H1 (cell line): ENCODE measurements around the gene IL4. TPM values are rescaled to one million over a fixed set of nuclear protein-coding genes. Genes with fewer than 3 reads are reported as not detected.

Experiments
- CTCF ChIA-PET: fragments of 300-600 bp; sonication (Branson Sonifier 250); formaldehyde crosslinking; loops from one replicate; lab custom pipeline; 2021; ENCODE audit not compliant: partially characterized antibody; lab: Charles Lee
- POLR2A ChIA-PET: fragments of 300-600 bp; sonication (Branson Sonifier 250); formaldehyde crosslinking; loops from one replicate; lab custom pipeline; 2021; ENCODE audit warnings: inconsistent platforms; ENCODE audit not compliant: partially characterized antibody; lab: Charles Lee
- DNase-seq, 2 experiments: peaks; one replicate each; pipeline versions ENCODE4 v3.0.0 to v3.0.0-alpha.2; 2010 to 2022; ENCODE audit warnings: low spot score in 2 of 2, low read depth in 1 of 2, mixed read lengths in 1 of 2
- FAIRE-seq: peaks from 2 replicates; lab custom pipeline; 2011; peaks lifted over from hg19 to GRCh38; lab: Jason Lieb, UNC
- H2AFZ ChIP-seq: 2 replicates; pipeline ENCODE4 v1.8.1; 2012; ENCODE audit warnings: low read length, inconsistent platforms
- H2AK5ac ChIP-seq: 2 replicates; pipeline ENCODE4 v1.6.1; 2013; ENCODE audit warnings: low read depth, low read length
- H2BK120ac ChIP-seq: replicated peaks from 2 replicates; pipeline ENCODE3; 2013; ENCODE audit warnings: low read depth, low read length, inconsistent platforms
- H2BK12ac ChIP-seq: 2 replicates; pipeline ENCODE4 v1.6.1; 2013; ENCODE audit warnings: low read depth, low read length
- H2BK15ac ChIP-seq: 2 replicates; pipeline ENCODE4 v1.6.1; 2013; ENCODE audit warnings: low read length
- H2BK20ac ChIP-seq: 2 replicates; pipeline ENCODE4 v1.6.1; 2013; ENCODE audit warnings: low read length
- H2BK5ac ChIP-seq: 2 replicates; pipeline ENCODE4 v1.6.1; 2013; ENCODE audit warnings: low read depth, low read length
- H3K14ac ChIP-seq: 2 replicates; pipeline ENCODE4 v1.6.1; 2013; ENCODE audit warnings: inconsistent platforms; ENCODE audit not compliant: insufficient read length
- H3K18ac ChIP-seq: 2 replicates; pipeline ENCODE4 v1.6.1; 2013; ENCODE audit warnings: low read length; ENCODE audit errors: extremely low read depth
- H3K23ac ChIP-seq: 2 replicates; pipeline ENCODE4 v1.6.1; 2013; ENCODE audit warnings: inconsistent platforms; ENCODE audit not compliant: insufficient read length
- H3K23me2 ChIP-seq: 2 replicates; pipeline ENCODE4 v1.6.1; 2013; ENCODE audit warnings: low read depth, low read length
- H3K27ac ChIP-seq: 2 replicates; pipeline ENCODE4 v1.6.1; 2011; ENCODE audit warnings: low read depth, low read length, inconsistent platforms
- H3K27me3 ChIP-seq, 4 experiments: replicated peaks in 1 of 4; 1 replicate in 1 of 4; 2 replicates in 3 of 4; pipeline versions ENCODE4 v1.6.1 to v1.8.1; 2011 to 2013; ENCODE audit warnings: low read length in 3 of 4, mild to moderate bottlenecking in 3 of 4, inconsistent platforms in 2 of 4, mixed read lengths in 2 of 4, moderate library complexity in 1 of 4; ENCODE audit not compliant: control insufficient read depth in 3 of 4, insufficient read depth in 3 of 4; ENCODE audit errors: extremely low read depth in 1 of 4
- H3K36me3 ChIP-seq, 4 experiments: 2 replicates each; pipeline versions ENCODE4 v1.6.1 to v1.8.1; 2011 to 2013; ENCODE audit warnings: mild to moderate bottlenecking in 4 of 4, low read length in 3 of 4, moderate library complexity in 2 of 4, control low read depth in 1 of 4, inconsistent platforms in 1 of 4; ENCODE audit not compliant: insufficient read depth in 4 of 4, control insufficient read depth in 2 of 4
- H3K4ac ChIP-seq: replicated peaks from 2 replicates; pipeline ENCODE3; 2013; ENCODE audit warnings: low read length, low read depth, mixed read lengths, inconsistent platforms; ENCODE audit not compliant: insufficient read length
- H3K4me1 ChIP-seq, 4 experiments: replicated peaks in 1 of 4; 1 replicate in 1 of 4; 2 replicates in 3 of 4; pipeline versions ENCODE4 v1.6.1 to v1.8.1; 2011 to 2013; ENCODE audit warnings: low read length in 3 of 4, inconsistent platforms in 2 of 4, mixed read lengths in 1 of 4; ENCODE audit not compliant: insufficient read depth in 4 of 4, control insufficient read depth in 3 of 4
- H3K4me2 ChIP-seq, 2 experiments: 2 replicates each; pipeline versions ENCODE4 v1.6.1 to v1.8.1; 2011 to 2013; ENCODE audit warnings: low read depth in 2 of 2, low read length in 2 of 2, control low read depth in 1 of 2, inconsistent platforms in 1 of 2, mild to moderate bottlenecking in 1 of 2; ENCODE audit not compliant: insufficient read depth in 1 of 2
- H3K4me3 ChIP-seq, 4 experiments: fragments of 200-600, 300-600 bp in 1 of 4; sonication (generic), shearing (Covaris generic), sonication (Bioruptor Twin) in 1 of 4; 2 replicates each; pipeline versions ENCODE4 v1.5.1 to v1.8.1; 2011 to 2016; ENCODE audit warnings: low read length in 4 of 4, low read depth in 3 of 4, control low read depth in 2 of 4, inconsistent platforms in 2 of 4, mild to moderate bottlenecking in 2 of 4, mixed read lengths in 1 of 4, moderate library complexity in 1 of 4; ENCODE audit not compliant: insufficient read depth in 2 of 4; ENCODE audit errors: extremely low read depth in 1 of 4
- H3K56ac ChIP-seq: replicated peaks from 2 replicates; pipeline ENCODE3; 2013; ENCODE audit warnings: low read depth, mild to moderate bottlenecking, mixed read lengths, low read length, inconsistent platforms; ENCODE audit not compliant: insufficient read length
- H3K79me1 ChIP-seq: 2 replicates; pipeline ENCODE4 v1.6.1; 2013; ENCODE audit warnings: low read depth, low read length, control low read depth
- H3K79me2 ChIP-seq, 2 experiments: 2 replicates each; pipeline versions ENCODE4 v1.6.1 to v1.8.1; 2012 to 2013; ENCODE audit warnings: low read length in 2 of 2, mild to moderate bottlenecking in 2 of 2, inconsistent platforms in 1 of 2; ENCODE audit not compliant: insufficient read depth in 2 of 2, control insufficient read depth in 1 of 2
- H3K9ac ChIP-seq, 4 experiments: replicated peaks in 1 of 4; 1 replicate in 1 of 4; 2 replicates in 3 of 4; pipeline versions ENCODE4 v1.6.1 to v1.8.1; 2011 to 2013; ENCODE audit warnings: low read depth in 3 of 4, low read length in 3 of 4, control low read depth in 2 of 4, mild to moderate bottlenecking in 2 of 4, moderate library complexity in 2 of 4, inconsistent platforms in 1 of 4; ENCODE audit errors: extremely low read depth in 1 of 4
- H3K9me3 ChIP-seq, 2 experiments: 2 replicates each; pipeline versions ENCODE4 v1.6.1 to v1.8.1; 2012 to 2013; ENCODE audit warnings: mild to moderate bottlenecking in 2 of 2, moderate library complexity in 2 of 2, control low read depth in 1 of 2, inconsistent platforms in 1 of 2, low read depth in 1 of 2, low read length in 1 of 2, mixed read lengths in 1 of 2; ENCODE audit not compliant: insufficient read depth in 2 of 2
- H4K20me1 ChIP-seq, 2 experiments: replicated peaks in 1 of 2; 2 replicates each; pipeline versions ENCODE3 to v1.8.1; 2011 to 2013; ENCODE audit warnings: inconsistent platforms in 2 of 2, low read length in 2 of 2, mild to moderate bottlenecking in 1 of 2; ENCODE audit not compliant: insufficient read depth in 2 of 2, control insufficient read depth in 1 of 2
- H4K5ac ChIP-seq: 2 replicates; pipeline ENCODE4 v1.6.1; 2013; ENCODE audit warnings: low read length, low read depth, mixed read lengths, inconsistent platforms; ENCODE audit not compliant: insufficient read length
- H4K8ac ChIP-seq: 2 replicates; pipeline ENCODE4 v1.8.0; 2013; ENCODE audit warnings: mild to moderate bottlenecking, moderate library complexity, low read length, inconsistent platforms; ENCODE audit not compliant: insufficient read depth; ENCODE audit errors: extremely low read depth
- H4K91ac ChIP-seq: replicated peaks from 2 replicates; pipeline ENCODE3; 2013; ENCODE audit warnings: low read length, mixed read lengths, inconsistent platforms; ENCODE audit not compliant: insufficient read length
- ATF2 ChIP-seq: IDR thresholded peaks from 2 replicates; pipeline ENCODE4 v1.6.1; 2012; ENCODE audit warnings: low read length, inconsistent platforms
- EZH2 ChIP-seq: fragments of 200-600 bp; sonication (generic); IDR thresholded peaks from 2 replicates; pipeline ENCODE4 v1.7.1; 2012; ENCODE audit warnings: low read depth, mild to moderate bottlenecking, moderate library complexity, low read length, inconsistent platforms; ENCODE audit not compliant: severe bottlenecking
- FOSL1 ChIP-seq: IDR thresholded peaks from 2 replicates; pipeline ENCODE4 v1.6.1; 2011; ENCODE audit warnings: mild to moderate bottlenecking, low read depth, low read length, moderate library complexity; ENCODE audit not compliant: insufficient read depth
- HDAC2 ChIP-seq, 2 experiments: fragments of 300-600 bp in 1 of 2; sonication (generic) in 1 of 2; IDR thresholded peaks; 2 replicates each; pipeline ENCODE4 v1.6.1; 2011 to 2012; ENCODE audit warnings: low read depth in 2 of 2, low read length in 2 of 2, mild to moderate bottlenecking in 2 of 2, moderate library complexity in 2 of 2, borderline replicate concordance in 1 of 2, inconsistent platforms in 1 of 2
- POLR2A ChIP-seq, 2 experiments: IDR thresholded peaks; 1 replicate in 1 of 2; 2 replicates in 1 of 2; pipeline ENCODE4 v1.6.1; 2011; ENCODE audit warnings: low read depth in 2 of 2, low read length in 2 of 2, mild to moderate bottlenecking in 2 of 2; ENCODE audit errors: control extremely low read depth in 1 of 2
- SIRT6 ChIP-seq: IDR thresholded peaks from one replicate; pipeline ENCODE4 v1.7.1; 2012; ENCODE audit warnings: low read length, inconsistent platforms
- WGBS, 2 experiments: shearing (Covaris generic) in 1 of 2; methylation state at CpG; one replicate each; pipeline versions ENCODE4 v1.1.6 to v1.1.7; 2013 to 2015; ENCODE audit warnings: low lambda C conversion rate in 2 of 2, mixed read lengths in 2 of 2, inconsistent platforms in 1 of 2, low coverage in 1 of 2, missing lambda C conversion rate in 1 of 2; ENCODE audit not compliant: insufficient replicate concordance in 2 of 2, insufficient coverage in 1 of 2, insufficient read length in 1 of 2; ENCODE audit errors: extremely low coverage in 1 of 2, missing lambda C conversion rate in 1 of 2; 5-methylcytosine and 5-hydroxymethylcytosine counted together
- polyA plus RNA-seq, 7 experiments: library from polyadenylated mRNA; depleted of rRNA in 3 of 7; stranded (reverse) in 5 of 7; unstranded in 2 of 7; fragments of >200 nt in 5 of 7; fragments of 200-250 nt in 2 of 7; gene quantifications; 1 replicate in 5 of 7; 2 replicates in 1 of 7; 4 replicates in 1 of 7; pipeline versions ENCODE4 v1.2.1 to v1.2.3, GENCODE V29; 2011 to 2013; ENCODE audit warnings: missing spikeins in 2 of 7, mixed read lengths in 2 of 7
- total RNA-seq: library from RNA; stranded (reverse); fragmentation: NEBNext Ultra II Directional; extraction: Animal tissue kit (Norgen Biotek cat#: 25700); gene quantifications from 2 replicates; pipeline ENCODE4 v1.2.1, GENCODE V29; 2021

Gene IL4
- total and polyA plus RNA-seq, 2 of the 8 experiments (the other 6 are each of a cell fraction or from before 2014, with no cell fraction given), result not detected

- H2BK120ac ChIP-seq, result no peak overlapping the region
- H3K9ac ChIP-seq, result no peak overlapping the region
- no peak overlapping the region for H4K8ac ChIP-seq
- no peak overlapping the region for H3K56ac ChIP-seq
- no peak overlapping the region for H3K23ac ChIP-seq
- no peak overlapping the region for H3K14ac ChIP-seq
- ChIA-PET CTCF (interaction anchor here (0.6 to 5.6 kb wide), 16 partner anchors 9 to 181 kb away, joined by 3 to 23 read pairs (median 4); partner anchors contain the start of gene IL13), POLR2A (no interaction called here)
- H2BK12ac ChIP-seq, result no peak overlapping the region
- H3K4me1 ChIP-seq, result no peaks in the 10 kb centered on the region
- no peaks in the 10 kb centered on the region for H3K79me2 ChIP-seq
- no peak overlapping the region for H2BK20ac ChIP-seq
- H3K79me1 ChIP-seq, result no peaks in the 10 kb centered on the region
- no peaks in the 10 kb centered on the region; the same call in 1 of the 2 replicates for H3K23me2 ChIP-seq
- H3K27me3 ChIP-seq, result no peaks in the 10 kb centered on the region
- FAIRE-seq (no peak), DNase-seq (no peak)
- H2BK5ac ChIP-seq, result no peak overlapping the region
- H3K18ac ChIP-seq, result no peak overlapping the region
- no peak overlapping the region for H3K4me3 ChIP-seq
- H4K5ac ChIP-seq, result no peak overlapping the region
- no peak overlapping the region for H3K4me2 ChIP-seq
- no peak overlapping the region for H4K91ac ChIP-seq
- H2BK15ac ChIP-seq, result no peak overlapping the region
- no peaks in the 10 kb centered on the region for H4K20me1 ChIP-seq
- H3K27ac ChIP-seq, result no peak overlapping the region
- TF ChIP-seq FOSL1, result no peak
- TF ChIP-seq EZH2, result no peak
- TF ChIP-seq HDAC2 (IDR thresholded peaks at IDR 0.05; ENCODE audit: borderline replicate concordance in 1 of 2, low read depth in 2 of 2, low read length in 2 of 2), result no peak
- no peak for TF ChIP-seq SIRT6
- no peak for TF ChIP-seq POLR2A (IDR thresholded peaks at IDR 0.05; ENCODE audit: control extremely low read depth in 1 of 2, low read depth in 2 of 2, low read length in 2 of 2)
- no peak for TF ChIP-seq ATF2
- no peak overlapping the region for H2AFZ ChIP-seq
- WGBS, 2 experiments, result 100% methylated on average over 1 of the region's 1 CpG; no CpG with 5 or more reads in 1 of the 2 experiments
- no peak overlapping the region for H3K4ac ChIP-seq
- no peak overlapping the region for H2AK5ac ChIP-seq
- H3K9me3 ChIP-seq, result no peaks in the 10 kb centered on the region
- no peaks in the 10 kb centered on the region for H3K36me3 ChIP-seq
Observed at GRCh38 chr5:132678735-132679134, 4.9 kb downstream of the IL4 start.
